Measurements from ENCODE around the gene AKAP10.

DNA sequence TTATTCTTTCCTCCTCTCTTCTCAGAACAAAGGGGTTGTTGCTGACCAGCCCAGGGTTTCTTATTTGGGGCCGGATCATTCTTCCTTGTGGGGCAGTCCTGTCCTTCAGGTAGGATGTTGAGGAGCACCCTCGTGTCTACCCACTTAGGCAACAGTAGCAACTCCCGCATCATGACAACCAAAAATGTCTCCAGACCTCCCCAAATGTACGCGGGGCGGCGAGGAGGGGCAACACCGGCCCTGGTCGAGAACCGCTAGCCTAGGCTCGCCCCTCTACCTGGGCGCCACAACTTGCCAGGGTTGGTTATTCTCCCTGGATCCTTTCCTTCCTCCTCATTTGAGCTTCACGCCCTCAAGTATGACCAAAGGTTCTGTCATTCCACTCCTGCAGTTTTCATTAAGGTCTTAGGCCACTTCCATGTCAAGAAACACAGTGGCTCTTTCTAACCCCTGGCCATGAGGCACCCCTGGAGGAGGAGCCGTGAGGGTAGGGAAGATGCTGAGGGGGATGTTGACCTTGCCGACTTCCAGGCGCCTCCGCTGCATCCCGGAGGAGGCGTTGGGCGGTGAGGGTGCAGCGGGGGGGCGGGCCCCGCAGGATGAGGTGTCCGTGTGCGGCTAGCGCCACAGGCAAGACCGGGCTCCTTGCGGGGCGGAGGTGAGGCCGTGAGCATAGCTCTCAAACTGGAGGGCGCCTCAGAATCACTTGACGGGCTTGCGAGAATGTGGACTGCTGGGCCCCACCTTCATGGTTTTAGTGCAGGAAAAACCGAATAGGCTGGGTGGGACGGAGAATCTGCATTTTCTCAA is 30.8 kb upstream of the AKAP10 start:
- TF ChIP-seq EP300 (IDR thresholded peaks at IDR 0.05; ENCODE audit: borderline replicate concordance in 1 of 2, low read depth in 2 of 2, low read length in 2 of 2) = no peak
- TF ChIP-seq POLR2A (IDR thresholded peaks at IDR 0.05; ENCODE audit: control extremely low read depth in 1 of 2, low read depth in 2 of 2, low read length in 2 of 2) = no peak
- TF ChIP-seq TAF1 (IDR thresholded peaks at IDR 0.05; ENCODE audit: low read depth, low read length) = no peak
- TF ChIP-seq, protein P1, sequence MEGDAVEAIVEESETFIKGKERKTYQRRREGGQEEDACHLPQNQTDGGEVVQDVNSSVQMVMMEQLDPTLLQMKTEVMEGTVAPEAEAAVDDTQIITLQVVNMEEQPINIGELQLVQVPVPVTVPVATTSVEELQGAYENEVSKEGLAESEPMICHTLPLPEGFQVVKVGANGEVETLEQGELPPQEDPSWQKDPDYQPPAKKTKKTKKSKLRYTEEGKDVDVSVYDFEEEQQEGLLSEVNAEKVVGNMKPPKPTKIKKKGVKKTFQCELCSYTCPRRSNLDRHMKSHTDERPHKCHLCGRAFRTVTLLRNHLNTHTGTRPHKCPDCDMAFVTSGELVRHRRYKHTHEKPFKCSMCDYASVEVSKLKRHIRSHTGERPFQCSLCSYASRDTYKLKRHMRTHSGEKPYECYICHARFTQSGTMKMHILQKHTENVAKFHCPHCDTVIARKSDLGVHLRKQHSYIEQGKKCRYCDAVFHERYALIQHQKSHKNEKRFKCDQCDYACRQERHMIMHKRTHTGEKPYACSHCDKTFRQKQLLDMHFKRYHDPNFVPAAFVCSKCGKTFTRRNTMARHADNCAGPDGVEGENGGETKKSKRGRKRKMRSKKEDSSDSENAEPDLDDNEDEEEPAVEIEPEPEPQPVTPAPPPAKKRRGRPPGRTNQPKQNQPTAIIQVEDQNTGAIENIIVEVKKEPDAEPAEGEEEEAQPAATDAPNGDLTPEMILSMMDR (IDR thresholded peaks at IDR 0.05; ENCODE audit: control extremely low read depth in 1 of 3, insufficient read depth in 1 of 3, low read depth in 1 of 3, low read length in 3 of 3) = no peak
- no peak for TF ChIP-seq RFX5 (IDR thresholded peaks at IDR 0.05; ENCODE audit: borderline replicate concordance, low read depth, low read length)
- no peak for TF ChIP-seq HDAC6 (IDR thresholded peaks at IDR 0.05; ENCODE audit: low read depth, low read length)
- no peak; a peak in 1 of 4 replicates for TF ChIP-seq HDAC2 (IDR thresholded peaks at IDR 0.05; ENCODE audit: borderline replicate concordance in 1 of 2, low read depth in 2 of 2, low read length in 2 of 2)
- no peak for TF ChIP-seq ZNF274 (IDR thresholded peaks at IDR 0.05; ENCODE audit: borderline replicate concordance, extremely low read depth, low read length)
- TF ChIP-seq SRF (IDR thresholded peaks at IDR 0.05; ENCODE audit: low read depth, low read length) = no peak
- TF ChIP-seq, protein P2, sequence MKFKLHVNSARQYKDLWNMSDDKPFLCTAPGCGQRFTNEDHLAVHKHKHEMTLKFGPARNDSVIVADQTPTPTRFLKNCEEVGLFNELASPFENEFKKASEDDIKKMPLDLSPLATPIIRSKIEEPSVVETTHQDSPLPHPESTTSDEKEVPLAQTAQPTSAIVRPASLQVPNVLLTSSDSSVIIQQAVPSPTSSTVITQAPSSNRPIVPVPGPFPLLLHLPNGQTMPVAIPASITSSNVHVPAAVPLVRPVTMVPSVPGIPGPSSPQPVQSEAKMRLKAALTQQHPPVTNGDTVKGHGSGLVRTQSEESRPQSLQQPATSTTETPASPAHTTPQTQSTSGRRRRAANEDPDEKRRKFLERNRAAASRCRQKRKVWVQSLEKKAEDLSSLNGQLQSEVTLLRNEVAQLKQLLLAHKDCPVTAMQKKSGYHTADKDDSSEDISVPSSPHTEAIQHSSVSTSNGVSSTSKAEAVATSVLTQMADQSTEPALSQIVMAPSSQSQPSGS (IDR thresholded peaks at IDR 0.05; ENCODE audit: low read length) = no peak
- no peak for TF ChIP-seq POU5F1 (IDR thresholded peaks at IDR 0.05; ENCODE audit: low read depth, low read length)

Data from H1 (cell line).